IMR-90 (cell line): ENCODE results near the gene ARVCF. TPM values are rescaled to one million over a fixed set of nuclear protein-coding genes. Genes with fewer than 3 reads are reported as not detected.

Experiments
- ATAC-seq: fragments of 200-7000 bp; cut with Tn5 transposase; 2 replicates; pipeline ENCODE4 v1.9.1; 2020; ENCODE audit warnings: low read depth, mild to moderate bottlenecking, moderate library complexity
- BruUV-seq: library from RNA; stranded (reverse); fragments of 400-500 nt; replicated peaks from 2 replicates; lab custom pipeline; 2021; lab: Mats Ljungman, UMichigan
- CTCF ChIA-PET: fragments of 300-600 bp; formaldehyde crosslinking; extraction: SDS; loops from one replicate; lab custom pipeline; 2021; ENCODE audit warnings: antibody characterized with exemption; lab: Yijun Ruan, JAX
- POLR2A ChIA-PET: fragments of 300-600 bp; sonication (Branson Sonifier 250); formaldehyde crosslinking; loops from one replicate; lab custom pipeline; 2022; ENCODE audit warnings: antibody characterized with exemption; ENCODE audit not compliant: unreplicated experiment; lab: Charles Lee
- DNase-seq: peaks from one replicate; pipeline ENCODE4 v3.0.0; 2013
- H2AFZ ChIP-seq: replicated peaks from 2 replicates; pipeline ENCODE3; 2013; ENCODE audit warnings: low read length, mild to moderate bottlenecking; ENCODE audit not compliant: poor library complexity
- H2AK5ac ChIP-seq: 2 replicates; pipeline ENCODE4 v1.6.1; 2013; ENCODE audit warnings: low read depth, low read length, inconsistent platforms
- H2AK9ac ChIP-seq: replicated peaks from 2 replicates; pipeline ENCODE3; 2013; ENCODE audit warnings: mild to moderate bottlenecking, low read depth, low read length, moderate library complexity; ENCODE audit not compliant: poor library complexity
- H2BK120ac ChIP-seq: 2 replicates; pipeline ENCODE4 v1.6.1; 2013; ENCODE audit warnings: low read depth, low read length, inconsistent platforms
- H2BK15ac ChIP-seq: 3 replicates; pipeline ENCODE4 v1.6.1; 2013; ENCODE audit warnings: low read depth, low read length, inconsistent platforms
- H2BK20ac ChIP-seq: 2 replicates; pipeline ENCODE4 v1.6.1; 2013; ENCODE audit warnings: low read depth, mild to moderate bottlenecking, inconsistent platforms, low read length, moderate library complexity
- H2BK5ac ChIP-seq: 2 replicates; pipeline ENCODE4 v1.6.1; 2013; ENCODE audit warnings: mild to moderate bottlenecking, low read depth, low read length, inconsistent platforms; ENCODE audit not compliant: poor library complexity, severe bottlenecking
- H3K14ac ChIP-seq: replicated peaks from 2 replicates; pipeline ENCODE4 v1.6.1; 2013; ENCODE audit warnings: low read depth, low read length, inconsistent platforms
- H3K18ac ChIP-seq: 2 replicates; pipeline ENCODE4 v1.6.1; 2013; ENCODE audit warnings: low read depth, low read length, control low read depth
- H3K23ac ChIP-seq: 2 replicates; pipeline ENCODE4 v1.6.1; 2013; ENCODE audit warnings: low read depth, low read length, inconsistent platforms
- H3K27ac ChIP-seq: 2 replicates; pipeline ENCODE4 v1.5.1; 2013; ENCODE audit warnings: mild to moderate bottlenecking, control low read depth, low read length; ENCODE audit not compliant: insufficient read depth
- H3K27me3 ChIP-seq: 2 replicates; pipeline ENCODE4 v1.6.1; 2013; ENCODE audit warnings: low read length; ENCODE audit not compliant: control insufficient read depth, insufficient read depth
- H3K36me3 ChIP-seq: 2 replicates; pipeline ENCODE4 v1.6.1; 2013; ENCODE audit warnings: low read length, mixed read lengths; ENCODE audit not compliant: control insufficient read depth, insufficient read depth
- H3K4ac ChIP-seq: 2 replicates; pipeline ENCODE4 v1.6.1; 2013; ENCODE audit warnings: low read depth, low read length, inconsistent platforms
- H3K4me1 ChIP-seq: 2 replicates; pipeline ENCODE4 v1.6.1; 2013; ENCODE audit warnings: low read length, mixed read lengths; ENCODE audit not compliant: control insufficient read depth, insufficient read depth
- H3K4me2 ChIP-seq: 2 replicates; pipeline ENCODE4 v1.6.1; 2013; ENCODE audit warnings: low read depth, mild to moderate bottlenecking, control low read depth, low read length, moderate library complexity
- H3K4me3 ChIP-seq: 2 replicates; pipeline ENCODE4 v1.5.1; 2013; ENCODE audit warnings: low read depth, mild to moderate bottlenecking, control low read depth, low read length, moderate library complexity; ENCODE audit not compliant: insufficient read depth
- H3K56ac ChIP-seq: 2 replicates; pipeline ENCODE4 v1.6.1; 2013; ENCODE audit warnings: low read length, inconsistent platforms; ENCODE audit not compliant: insufficient read depth; ENCODE audit errors: extremely low read depth
- H3K79me1 ChIP-seq, 2 experiments: 2 replicates each; pipeline ENCODE4 v1.6.1; 2013; ENCODE audit warnings: low read length in 2 of 2, inconsistent platforms in 1 of 2, low read depth in 1 of 2
- H3K9ac ChIP-seq: 2 replicates; pipeline ENCODE4 v1.6.1; 2013; ENCODE audit warnings: low read depth, low read length, control low read depth
- H3K9me1 ChIP-seq: 2 replicates; pipeline ENCODE4 v1.6.1; 2013; ENCODE audit warnings: low read length, inconsistent platforms; ENCODE audit not compliant: insufficient read depth
- H3K9me3 ChIP-seq: 2 replicates; pipeline ENCODE4 v1.6.1; 2013; ENCODE audit warnings: low read length; ENCODE audit not compliant: control insufficient read depth, insufficient read depth
- H4K20me1 ChIP-seq: 2 replicates; pipeline ENCODE4 v1.6.1; 2013; ENCODE audit warnings: low read length, inconsistent platforms; ENCODE audit not compliant: insufficient read depth
- H4K5ac ChIP-seq: 2 replicates; pipeline ENCODE4 v1.6.1; 2013; ENCODE audit warnings: mild to moderate bottlenecking, low read depth, low read length, control low read depth
- H4K8ac ChIP-seq, 2 experiments: 2 replicates each; pipeline ENCODE4 v1.6.1; 2013; ENCODE audit warnings: low read depth in 2 of 2, low read length in 2 of 2, control low read depth in 1 of 2, inconsistent platforms in 1 of 2
- H4K91ac ChIP-seq: 2 replicates; pipeline ENCODE4 v1.6.1; 2013; ENCODE audit warnings: low read depth, low read length, inconsistent platforms; ENCODE audit not compliant: insufficient read depth
- BHLHE40 ChIP-seq: fragments of 150-350 bp; IDR thresholded peaks from 2 replicates; pipeline ENCODE4 v1.6.1; 2016; ENCODE audit warnings: mild to moderate bottlenecking, low read depth, low read length
- CEBPB ChIP-seq: IDR thresholded peaks from 2 replicates; pipeline ENCODE4 v1.6.1; 2012; ENCODE audit warnings: low read depth, low read length, improper control_type of control experiment
- CHD1 ChIP-seq: IDR thresholded peaks from 2 replicates; pipeline ENCODE4 v1.6.1; 2012; ENCODE audit warnings: low read depth, low read length, improper control_type of control experiment
- CTCF ChIP-seq: conservative IDR thresholded peaks from 2 replicates; pipeline ENCODE4 v1.5.1; 2012; ENCODE audit warnings: mild to moderate bottlenecking, low read depth, low read length, improper control_type of control experiment
- ELK1 ChIP-seq: fragments of 150-350 bp; IDR thresholded peaks from 2 replicates; pipeline ENCODE4 v1.6.1; 2016; ENCODE audit warnings: low read depth, mild to moderate bottlenecking, low read length, moderate library complexity, borderline replicate concordance
- FOS ChIP-seq: fragments of 150-350 bp; IDR thresholded peaks from 2 replicates; pipeline ENCODE4 v1.6.1; 2016; ENCODE audit warnings: low read depth, low read length
- MAZ ChIP-seq: IDR thresholded peaks from 2 replicates; pipeline ENCODE4 v1.6.1; 2012; ENCODE audit warnings: low read depth, mild to moderate bottlenecking, low read length, improper control_type of control experiment, moderate library complexity, borderline replicate concordance
- MXI1 ChIP-seq: IDR thresholded peaks from 2 replicates; pipeline ENCODE4 v1.6.1; 2012; ENCODE audit warnings: low read depth, mild to moderate bottlenecking, low read length, moderate library complexity, borderline replicate concordance
- NFE2L2 ChIP-seq: fragments of 150-350 bp; IDR thresholded peaks from 2 replicates; pipeline ENCODE4 v1.6.1; 2016; ENCODE audit warnings: low read depth, mild to moderate bottlenecking, low read length
- RAD21 ChIP-seq: IDR thresholded peaks from 2 replicates; pipeline ENCODE4 v1.6.1; 2012; ENCODE audit warnings: low read length, improper control_type of control experiment
- RCOR1 ChIP-seq: IDR thresholded peaks from 2 replicates; pipeline ENCODE4 v1.6.1; 2012; ENCODE audit warnings: mild to moderate bottlenecking, low read length, improper control_type of control experiment; ENCODE audit not compliant: insufficient replicate concordance
- RFX5 ChIP-seq: IDR thresholded peaks from 2 replicates; pipeline ENCODE4 v1.8.0; 2012; ENCODE audit warnings: low read depth, mild to moderate bottlenecking, low read length, moderate library complexity
- WGBS, 2 experiments: methylation state at CpG; one replicate each; pipeline versions ENCODE4 v1.1.5 to v1.1.7; 2013; ENCODE audit warnings: missing lambda C conversion rate in 2 of 2; ENCODE audit not compliant: insufficient read length in 1 of 2; ENCODE audit errors: extremely low coverage in 2 of 2; 5-methylcytosine and 5-hydroxymethylcytosine counted together
- dilution Hi-C: fragments of 300-500 bp; cut with HindIII; formaldehyde crosslinking; loops from one replicate; pipeline ENCODE4 v1.14.3; 2018; ENCODE audit warnings: low sequenced_read_pairs; ENCODE audit not compliant: unreplicated experiment
- in situ Hi-C: fragments of 300-500 bp; cut with MboI; formaldehyde crosslinking; loops from 3 replicates; pipeline ENCODE4 v1.14.3; 2019; ENCODE audit warnings: low sequenced_read_pairs, inconsistent platforms, mixed read lengths
- intact Hi-C: fragments of 100-400 bp; cut with micrococcal nuclease; formaldehyde crosslinking; loops from 2 replicates; pipeline ENCODE4 v1.10.0; 2022
- polyA plus RNA-seq, 3 experiments: library from polyadenylated mRNA; depleted of rRNA; stranded (reverse); fragments of >200 nt; gene quantifications; 2 replicates each; pipeline ENCODE4 v1.2.3, GENCODE V29; 2012; ENCODE audit warnings: low replicate concordance in 1 of 3
- total RNA-seq: library from RNA; depleted of rRNA; stranded (reverse); fragments of >200 nt; gene quantifications from 2 replicates; pipeline ENCODE4 v1.2.3, GENCODE V29; 2012

Gene ARVCF
- total and polyA plus RNA-seq, 2 of the 4 experiments (the other 2 are of a cell fraction): 8.6 to 14.1 TPM

- peaks cover 55% of the 10 kb centered on the region for H3K36me3 ChIP-seq
- H4K91ac ChIP-seq: no peak overlapping the region
- in situ Hi-C loops (no loop called here), dilution Hi-C loops (no loop called here), intact Hi-C loops (no loop called here)
- H3K4me1 ChIP-seq: no peaks in the 10 kb centered on the region
- H3K4me3 ChIP-seq: no peak overlapping the region
- no TSS peak for BruUV-seq
- no peak overlapping the region for H4K8ac ChIP-seq
- WGBS, 2 experiments: 88% methylated on average over 4 of the region's 16 CpGs; no CpG with 5 or more reads in 1 of the 2 experiments
- no peak overlapping the region for H3K4ac ChIP-seq
- no peak overlapping the region for H2BK15ac ChIP-seq
- no peak overlapping the region for H3K27ac ChIP-seq
- no peak overlapping the region for H3K4me2 ChIP-seq
- H4K5ac ChIP-seq: no peak overlapping the region
- no peaks in the 10 kb centered on the region; the same call in 1 of the 2 replicates for H4K20me1 ChIP-seq
- H3K18ac ChIP-seq: no peak overlapping the region
- H2BK20ac ChIP-seq: no peak overlapping the region
- H3K9me1 ChIP-seq: no peaks in the 10 kb centered on the region
- H2AFZ ChIP-seq: no peak overlapping the region
- ChIA-PET POLR2A (no interaction called here), CTCF (no interaction called here)
- no peak overlapping the region for H3K23ac ChIP-seq
- no peak overlapping the region for H3K9ac ChIP-seq
- no peak overlapping the region for H2BK120ac ChIP-seq
- TF ChIP-seq ELK1: no peak
- TF ChIP-seq NFE2L2: no peak
- no peak for TF ChIP-seq MXI1
- TF ChIP-seq BHLHE40: no peak
- TF ChIP-seq CEBPB: no peak
- TF ChIP-seq CHD1: no peak
- TF ChIP-seq RAD21: no peak
- TF ChIP-seq RCOR1: no peak
- TF ChIP-seq RFX5: no peak
- TF ChIP-seq MAZ: no peak
- TF ChIP-seq FOS: no peak
- no peak for TF ChIP-seq CTCF
- no peak overlapping the region for H3K14ac ChIP-seq
- no peaks in the 10 kb centered on the region for H3K27me3 ChIP-seq
- no peak overlapping the region for H2AK5ac ChIP-seq
- peaks cover 5 to 12% of the 10 kb centered on the region in 2 experiments; a peak in 2 of 4 replicates for H3K79me1 ChIP-seq
- no peak overlapping the region for H3K56ac ChIP-seq
- H2BK5ac ChIP-seq: no peak overlapping the region
- no peak overlapping the region for H2AK9ac ChIP-seq
- DNase-seq (no peak), ATAC-seq (no peak)
- no peaks in the 10 kb centered on the region for H3K9me3 ChIP-seq
Observed at GRCh38 chr22:20056696-20057386, 40.2 kb upstream of the ARVCF start.
